ENCODE data around the gene COL13A1.

- TF ChIP-seq CTCF (IDR thresholded peaks at IDR 0.05): no peak
- TF ChIP-seq POLR2AphosphoS5 (IDR thresholded peaks at IDR 0.05): no peak
These were observed 91.7 kb downstream of the COL13A1 start for GRCh38 chr10:69893271-69893900.

All from upper lobe of left lung (tissue), 4 donors.